GM12891 (cell line): ENCODE measurements around the gene SMCO4.

Source experiments
- PAX5 ChIP-seq: IDR thresholded peaks from 2 replicates; pipeline ENCODE4 v1.6.1; 2011; ENCODE audit warnings: low read length, moderate library complexity, mild to moderate bottlenecking; ENCODE audit not compliant: insufficient read depth, severe bottlenecking
- POLR2A ChIP-seq: IDR thresholded peaks from 2 replicates; pipeline ENCODE4 v1.6.1; 2011; ENCODE audit warnings: low read depth, low read length, control low read depth
- POLR2AphosphoS5 ChIP-seq: IDR thresholded peaks from 2 replicates; pipeline ENCODE4 v1.6.1; 2011; ENCODE audit warnings: low read depth, low read length, control low read depth
- POU2F2 ChIP-seq: IDR thresholded peaks from 2 replicates; pipeline ENCODE4 v1.6.1; 2011; ENCODE audit warnings: low read depth, mild to moderate bottlenecking, control low read depth, low read length, moderate library complexity
- SPI1 ChIP-seq: IDR thresholded peaks from 2 replicates; pipeline ENCODE4 v1.6.1; 2011; ENCODE audit warnings: low read depth, low read length, control low read depth
- TAF1 ChIP-seq: IDR thresholded peaks from 2 replicates; pipeline ENCODE4 v1.6.1; 2011; ENCODE audit warnings: low read depth, low read length, control low read depth

DNA sequence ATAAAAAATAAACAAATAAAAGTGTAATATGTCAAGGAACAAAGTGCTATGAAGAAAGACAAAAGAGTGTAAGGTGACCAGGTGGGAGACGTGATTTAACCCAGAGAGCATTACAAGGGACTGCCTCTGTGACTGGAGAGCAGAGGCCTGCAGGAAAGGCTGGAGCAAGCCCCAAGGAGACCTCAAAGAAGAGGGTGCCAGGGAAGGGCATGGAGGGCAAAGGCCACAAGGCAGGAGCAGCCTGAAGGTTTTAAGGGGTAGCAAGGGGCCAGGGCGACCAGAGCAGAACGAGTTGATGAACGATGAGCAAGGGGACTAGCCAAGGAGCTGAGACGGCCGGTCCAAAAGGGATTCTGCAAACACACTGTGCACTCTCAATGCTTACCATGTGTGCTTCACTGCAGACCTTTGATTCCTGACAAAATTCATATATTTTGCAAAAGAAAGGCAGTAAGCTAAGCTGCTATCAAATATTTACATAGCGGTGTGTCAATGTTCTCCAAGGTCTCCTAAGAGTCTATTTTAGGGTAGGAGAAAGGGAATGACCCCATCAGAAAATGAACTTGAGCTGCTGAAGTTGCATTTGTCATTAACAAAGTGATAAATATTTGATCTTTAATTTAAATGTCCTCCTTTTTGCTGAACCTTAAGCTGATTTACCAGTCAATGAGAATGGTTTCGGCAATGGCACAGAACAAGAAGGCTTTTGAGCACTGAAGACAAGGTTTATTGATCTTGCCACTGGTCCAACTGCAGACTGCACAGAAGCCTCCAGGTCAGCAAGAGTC lies 50.5 kb downstream of the SMCO4 start:
- TF ChIP-seq POLR2A (no peak), POLR2AphosphoS5 (no peak), TAF1 (no peak), PAX5 (no peak), SPI1 (no peak), POU2F2 (no peak)
